Nucleus accumbens (tissue), 56 donors: ENCODE measurements around the gene RASEF.
A peak's percentile ranks its signal among the peaks of the same experiment; 100 is the strongest.
"Not testable (repeated sequence)": the region's sequence is repeated elsewhere in the genome, so short reads cannot be mapped to it uniquely, and the experiment has no call there.

ENCODE experiments used
- DNase-seq, 56 donors: peaks; one replicate each; lab custom pipeline; 2025; lab: John Stamatoyannopoulos, UW

The RASEF gene

DNA sequence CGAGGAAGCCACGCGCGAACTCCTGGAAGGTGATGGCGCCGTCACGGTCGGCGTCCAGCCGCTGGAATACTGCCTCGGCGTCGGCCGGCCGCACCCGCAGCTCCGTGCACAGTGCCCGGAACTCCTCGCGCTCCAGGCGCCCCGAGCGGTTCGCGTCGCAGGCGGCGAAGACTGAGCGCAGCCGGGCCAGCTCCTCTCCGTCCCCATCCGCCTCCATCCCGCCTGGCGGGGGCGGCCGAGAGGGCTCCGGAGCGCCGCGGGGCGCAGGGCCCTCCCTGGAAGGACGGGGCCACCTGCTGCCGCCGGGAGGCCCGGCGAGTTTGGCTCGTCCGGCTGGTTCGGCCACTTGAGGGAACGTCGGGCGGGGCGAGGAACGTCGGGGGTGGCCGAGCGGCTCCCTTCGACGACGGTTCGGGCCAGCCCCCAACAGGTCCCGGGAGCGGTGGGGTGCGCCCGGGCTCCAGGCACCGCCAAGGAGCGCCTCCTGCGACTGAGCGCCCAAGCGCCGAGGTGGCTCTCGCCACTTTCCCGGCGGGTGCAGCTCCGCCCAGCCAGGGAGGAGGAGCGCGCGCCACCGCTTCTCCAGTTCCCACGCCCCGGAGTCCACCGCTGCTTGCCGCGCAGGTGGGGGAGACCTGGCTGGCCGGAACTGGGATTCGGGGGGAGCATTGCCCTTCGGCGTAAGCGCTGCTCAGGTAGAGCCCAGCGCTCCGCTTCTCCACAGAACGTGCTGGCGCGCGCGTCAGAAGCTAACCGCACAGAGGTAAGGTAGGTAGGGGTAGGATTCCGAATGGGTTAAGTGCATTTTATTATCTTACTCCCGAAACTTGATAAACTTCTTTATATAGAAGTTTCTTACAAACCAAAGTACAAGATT, at the start of gene RASEF:
Gene RASEF (minus strand): TSS at position 492 of the 877 bp plus-strand sequence. CDS start 275 bp downstream, at position 217.
- no peak for DNase-seq

- DNase-seq: no peak
Measured at GRCh38 chr9:83111169-83111568, 48.2 kb upstream of the RASEF start.

DNA sequence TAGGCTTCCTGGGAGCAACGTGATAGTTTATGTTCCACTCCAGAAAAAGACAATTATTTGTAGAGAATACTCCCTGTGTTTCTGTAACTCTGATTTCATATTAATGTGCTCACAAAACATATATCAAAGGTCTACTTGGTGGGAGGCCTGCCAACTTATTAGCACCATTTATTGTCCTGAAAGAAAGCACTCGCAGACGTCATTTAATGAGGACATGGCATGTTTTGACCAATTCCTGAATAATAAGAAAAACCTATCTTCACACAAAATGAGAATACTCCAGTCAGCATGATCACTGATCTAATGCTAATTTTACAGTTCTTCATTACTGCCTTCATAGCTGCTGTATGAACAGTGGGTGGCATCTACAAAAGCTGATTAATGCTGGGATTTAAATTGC, 46.4 kb upstream of the RASEF start:
- no peak for DNase-seq

- no peak for DNase-seq
Measured at GRCh38 chr9:83108208-83108607, 45.3 kb upstream of the RASEF start.

DNA sequence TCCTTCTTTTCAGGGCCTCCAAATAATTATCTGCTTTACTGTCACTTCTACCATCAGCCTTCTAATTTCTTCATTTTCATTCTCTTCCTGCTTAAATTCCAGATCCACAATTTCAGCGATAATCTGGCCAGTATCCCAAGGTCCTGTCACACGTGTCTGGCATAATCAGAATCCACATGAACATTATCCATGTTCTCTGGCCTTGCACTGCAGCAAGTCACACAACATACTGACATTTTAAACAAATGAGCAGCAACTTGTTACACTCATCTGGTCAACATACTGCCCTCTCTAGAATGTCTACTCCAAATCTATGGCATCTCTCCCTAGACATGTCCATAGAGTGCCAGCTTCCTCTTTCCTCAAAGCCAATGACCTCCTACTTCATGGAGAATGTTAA, 43.8 kb upstream of the RASEF start:
- DNase-seq: no peak

GRCh38 chr9:83106263-83106662, 43.3 kb upstream of the RASEF start:
- DNase-seq: no peak

GRCh38 chr9:83097633-83098032, 34.7 kb upstream of the RASEF start:
- DNase-seq: no peak

- not testable (repeated sequence) for DNase-seq
Measured at GRCh38 chr9:83093311-83093710, 30.4 kb upstream of the RASEF start.

DNA sequence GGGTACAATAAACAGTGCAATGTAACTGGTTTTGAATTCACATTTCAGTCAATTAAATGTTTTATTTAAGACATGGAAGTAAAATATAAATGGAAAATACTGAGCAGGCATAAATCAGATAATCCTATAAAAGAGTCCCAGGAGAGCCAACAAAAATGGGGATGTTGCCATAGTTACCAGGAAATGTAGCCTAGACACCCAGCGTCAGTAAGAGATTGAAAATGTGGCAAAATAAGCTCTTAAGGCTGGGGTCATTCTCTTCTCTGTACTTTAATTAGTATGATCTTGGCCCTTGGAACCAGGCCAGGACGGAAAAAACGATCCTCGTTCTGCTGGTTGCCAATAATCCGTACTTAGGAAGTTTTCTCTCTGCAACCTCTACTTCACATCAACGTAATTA, 18.9 kb upstream of the RASEF start:
- DNase-seq: peak in 1 of 56 donors; percentile 4

DNA sequence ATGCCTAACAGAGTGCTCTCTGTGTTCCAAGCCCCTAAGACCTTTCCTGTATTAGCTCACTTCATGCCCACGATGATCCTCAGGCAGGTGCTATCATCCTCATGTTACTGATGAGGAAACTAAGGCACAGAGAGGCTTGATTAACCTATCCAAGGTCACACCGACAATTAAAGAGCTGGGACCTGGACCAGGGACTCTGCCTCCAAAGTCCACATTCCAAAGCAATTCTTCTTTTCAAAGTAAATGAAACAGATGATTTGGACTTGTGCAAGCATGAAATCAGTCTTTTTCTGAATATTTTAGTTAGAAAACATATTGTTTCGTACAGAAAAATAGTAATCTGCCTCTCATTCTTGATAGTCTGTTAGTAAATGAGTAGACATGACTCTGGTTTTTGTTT, 18.1 kb upstream of the RASEF start:
- DNase-seq: no peak

- DNase-seq: not testable (repeated sequence)
Measured at GRCh38 chr9:83075932-83076331, 13.0 kb upstream of the RASEF start.

- not testable (repeated sequence) for DNase-seq
Measured at GRCh38 chr9:83072498-83072897, 9.6 kb upstream of the RASEF start.

- no peak for DNase-seq
Measured at GRCh38 chr9:83071626-83072025, 8.7 kb upstream of the RASEF start.

DNA sequence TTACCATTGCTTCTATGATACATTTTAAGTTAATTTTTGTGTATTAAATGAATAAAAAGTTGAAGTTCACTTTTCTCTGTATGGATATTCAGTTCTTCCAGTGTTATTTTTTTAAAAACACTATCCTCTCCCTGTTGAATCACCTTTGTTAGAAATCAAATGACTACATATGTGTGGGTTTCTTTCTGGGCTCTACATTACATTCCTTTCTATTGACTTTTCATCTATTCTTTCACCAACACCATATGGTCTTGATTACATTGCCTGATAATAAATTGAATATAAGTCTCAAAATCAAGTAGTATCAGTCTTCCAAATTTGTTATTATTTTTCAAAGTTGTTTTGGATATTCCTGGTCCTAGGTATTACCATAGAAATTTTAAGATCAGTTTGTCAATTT, 7.3 kb upstream of the RASEF start:
- DNase-seq: no peak

- no peak for DNase-seq
Measured at GRCh38 chr9:83069651-83070050, 6.7 kb upstream of the RASEF start.

GRCh38 chr9:83068414-83068813, 5.5 kb upstream of the RASEF start:
- no peak for DNase-seq

DNA sequence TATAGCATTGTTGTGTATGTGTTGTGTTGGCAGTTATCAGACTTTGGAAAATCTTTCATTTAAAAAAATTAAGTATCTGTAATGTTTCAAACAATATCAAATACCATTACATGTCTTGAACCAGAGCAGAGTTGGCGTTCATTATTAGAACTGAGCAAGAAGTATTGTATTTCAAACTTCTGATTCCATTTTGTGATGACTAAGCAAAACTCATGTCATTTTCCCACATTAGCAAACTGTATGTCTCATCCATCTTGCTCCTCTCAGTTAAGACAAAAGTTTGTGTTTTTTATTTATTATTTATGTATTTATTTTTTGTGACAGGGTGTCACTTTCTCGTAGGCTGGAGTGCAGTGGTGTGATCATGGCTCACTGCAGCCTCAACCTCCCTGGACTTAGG, 4.6 kb upstream of the RASEF start:
- no peak for DNase-seq

DNA sequence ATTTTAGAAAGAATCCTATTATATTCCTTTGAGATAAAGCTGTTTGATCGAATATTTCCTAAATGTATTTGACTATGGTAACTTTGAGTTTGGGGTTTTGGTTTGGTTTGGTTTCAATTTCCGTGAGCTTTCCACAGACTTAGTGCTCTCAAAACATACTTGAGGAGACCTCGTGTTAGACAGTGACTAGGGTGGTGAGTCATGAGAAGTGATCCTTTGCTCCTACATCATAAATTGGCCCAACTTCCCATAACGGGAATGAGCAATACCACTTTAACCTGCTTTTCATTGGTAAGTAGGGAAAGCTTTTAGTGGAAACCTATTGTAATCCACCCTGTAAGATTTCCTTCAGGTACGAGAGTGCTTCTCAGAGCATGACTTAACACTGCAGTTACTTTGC, 3.8 kb upstream of the RASEF start:
- no peak for DNase-seq

- DNase-seq: no peak
Measured at GRCh38 chr9:83065233-83065632, 2.3 kb upstream of the RASEF start.

DNA sequence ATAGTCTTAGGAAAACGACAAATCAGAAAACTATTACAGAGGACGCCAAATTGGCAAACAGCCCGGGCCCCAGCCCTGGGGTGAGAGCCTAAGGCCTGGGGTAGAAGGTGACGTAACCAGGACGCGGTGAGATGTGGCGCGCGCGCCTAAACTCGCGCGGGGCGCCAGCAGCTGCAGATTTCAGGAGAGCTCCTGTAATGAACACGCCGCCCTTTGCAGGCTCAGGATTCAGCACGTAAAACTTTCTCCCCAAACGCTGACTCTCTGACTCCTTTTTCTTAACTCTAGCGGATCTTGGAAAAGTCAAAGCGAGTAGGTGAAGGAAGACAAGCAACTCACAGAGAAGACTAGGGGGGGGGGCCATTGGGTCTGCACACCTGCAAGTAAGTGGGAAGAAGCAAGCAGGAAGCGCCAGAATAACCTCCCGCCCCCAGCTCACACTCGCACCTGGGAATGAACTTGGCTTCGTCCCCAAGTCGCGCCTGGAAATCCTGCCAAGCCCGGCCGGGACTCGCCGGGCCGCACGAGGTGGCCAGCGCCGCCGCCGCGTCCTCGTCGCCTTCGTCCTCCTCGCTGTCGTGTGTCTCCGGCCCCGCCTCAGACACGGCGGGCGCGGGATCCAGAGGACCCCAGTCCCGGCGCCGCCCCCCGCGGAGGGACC, 822 bp downstream of the RASEF start:
- DNase-seq: no peak

GRCh38 chr9:83061036-83061435, 1.9 kb downstream of the RASEF start:
- DNase-seq: no peak

- DNase-seq: no peak
Measured at GRCh38 chr9:83060556-83060955, 2.4 kb downstream of the RASEF start.
